Measurements from ENCODE around the gene FUT8.

Gene FUT8

DNA sequence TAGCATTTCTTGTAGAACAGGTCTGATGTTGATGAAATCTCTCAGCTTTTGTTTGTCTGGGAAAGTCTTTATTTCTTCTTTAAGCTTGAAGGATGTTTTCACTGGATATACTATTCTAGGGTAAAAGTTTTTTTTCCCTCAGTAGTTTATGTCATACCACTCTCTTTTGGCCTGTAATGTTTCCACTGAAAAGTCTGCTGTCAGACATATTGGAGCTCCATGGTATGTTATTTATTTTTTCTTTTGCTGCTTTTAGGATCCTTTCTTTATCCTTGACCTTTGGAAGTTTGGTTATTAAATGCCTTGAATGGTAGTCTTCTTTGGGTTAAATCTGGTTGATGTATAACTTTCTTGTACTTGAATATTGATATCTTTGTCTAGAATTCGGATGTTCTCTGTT, 306.1 kb downstream of the FUT8 start:
- DNase-seq = no peak

DNA sequence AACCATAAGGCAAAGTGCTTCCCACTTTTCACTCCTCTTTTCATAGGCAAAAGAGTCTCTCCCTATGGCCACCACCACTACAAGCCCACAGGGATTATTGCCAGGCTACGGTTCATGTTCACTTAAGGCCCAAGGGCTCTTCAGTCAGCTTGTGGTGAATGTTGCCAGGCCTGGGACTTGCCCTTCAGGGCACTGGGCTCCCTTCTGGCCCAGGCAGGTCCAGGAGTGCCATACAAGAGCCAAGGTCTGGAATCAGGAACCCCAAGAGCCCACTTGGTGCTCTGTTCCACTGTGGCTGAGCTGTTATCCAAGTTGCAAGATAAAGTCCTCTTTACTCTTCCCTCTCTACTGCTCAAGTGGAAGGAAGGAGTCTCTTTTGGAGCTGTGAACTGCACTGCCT, 307.6 kb downstream of the FUT8 start:
- DNase-seq = no peak

DNA sequence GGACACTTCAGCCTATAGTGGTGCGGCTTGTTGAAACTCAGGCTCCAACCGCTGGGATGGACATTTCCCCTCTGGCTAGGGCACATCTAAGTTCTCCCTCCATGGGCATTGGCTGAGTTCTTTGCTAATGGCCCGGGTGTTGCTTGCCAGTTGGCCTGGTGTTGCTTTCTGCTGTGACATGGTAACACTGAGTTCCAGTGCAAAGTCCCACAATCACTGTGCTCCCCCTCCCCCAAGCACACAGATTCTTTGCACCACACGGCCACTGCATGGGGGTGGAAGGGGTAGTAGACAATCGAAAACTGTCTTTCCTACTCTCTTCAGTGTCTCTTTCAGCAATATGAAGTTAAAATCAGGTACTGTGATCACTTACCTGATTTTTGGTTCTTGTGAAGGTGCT, 308.2 kb downstream of the FUT8 start:
- DNase-seq = no peak

DNA sequence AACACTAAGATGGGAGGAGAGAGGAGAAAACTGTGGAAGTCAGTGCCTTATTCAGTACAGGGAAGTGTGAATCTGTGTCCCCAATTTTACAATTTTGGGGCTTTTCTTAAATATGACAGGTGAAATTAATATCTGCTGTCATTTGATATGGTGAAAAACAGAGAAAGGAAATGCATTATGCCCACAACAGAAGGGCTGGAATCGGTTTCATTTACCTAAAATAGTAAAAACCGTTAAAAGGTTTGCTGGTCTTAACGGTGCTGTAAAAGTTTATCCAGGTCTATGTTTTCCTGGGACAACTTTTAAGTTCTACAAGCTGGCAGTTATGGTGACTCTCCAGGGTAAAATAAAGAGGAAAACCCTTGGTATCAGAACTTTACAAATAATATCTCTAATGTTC, 310.8 kb downstream of the FUT8 start:
- no peak for DNase-seq

DNA sequence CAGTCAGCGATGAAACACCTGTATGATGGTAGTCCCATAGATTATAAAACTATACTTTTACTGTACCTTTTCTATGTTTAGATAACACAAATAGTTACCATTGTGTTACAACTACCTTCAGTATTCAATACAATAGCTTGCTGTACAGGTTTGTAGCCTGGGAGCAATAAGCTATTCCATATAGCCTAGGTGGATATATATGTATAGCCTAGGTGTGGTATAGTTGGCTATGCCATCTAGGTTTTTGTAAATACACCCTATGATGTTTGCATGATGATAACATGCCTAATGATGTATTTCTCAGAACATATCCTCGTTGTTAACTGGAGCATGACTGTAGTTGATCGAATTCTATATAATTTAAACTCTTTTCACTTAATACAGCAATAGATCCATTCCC, 316.1 kb downstream of the FUT8 start:
- DNase-seq = no peak

DNA sequence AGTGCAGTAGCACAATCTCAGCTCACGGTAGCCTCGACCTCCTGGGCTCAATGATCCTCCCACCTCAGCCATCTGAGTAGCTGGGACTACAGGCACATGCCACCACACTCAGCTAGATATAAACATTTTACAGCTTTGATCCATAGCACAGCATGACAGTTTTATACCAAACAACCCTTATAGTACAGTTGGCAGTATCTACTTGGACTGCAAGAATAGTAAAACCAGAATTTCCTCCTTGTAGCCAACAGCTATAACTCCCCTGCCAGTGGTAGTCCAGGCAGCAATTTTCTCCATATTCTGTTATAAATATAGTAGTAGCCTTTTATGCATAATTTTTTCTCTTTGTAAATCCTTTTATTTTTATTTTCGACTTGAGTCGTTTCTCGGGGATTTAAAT, 317.0 kb downstream of the FUT8 start:
- no peak for DNase-seq

DNA sequence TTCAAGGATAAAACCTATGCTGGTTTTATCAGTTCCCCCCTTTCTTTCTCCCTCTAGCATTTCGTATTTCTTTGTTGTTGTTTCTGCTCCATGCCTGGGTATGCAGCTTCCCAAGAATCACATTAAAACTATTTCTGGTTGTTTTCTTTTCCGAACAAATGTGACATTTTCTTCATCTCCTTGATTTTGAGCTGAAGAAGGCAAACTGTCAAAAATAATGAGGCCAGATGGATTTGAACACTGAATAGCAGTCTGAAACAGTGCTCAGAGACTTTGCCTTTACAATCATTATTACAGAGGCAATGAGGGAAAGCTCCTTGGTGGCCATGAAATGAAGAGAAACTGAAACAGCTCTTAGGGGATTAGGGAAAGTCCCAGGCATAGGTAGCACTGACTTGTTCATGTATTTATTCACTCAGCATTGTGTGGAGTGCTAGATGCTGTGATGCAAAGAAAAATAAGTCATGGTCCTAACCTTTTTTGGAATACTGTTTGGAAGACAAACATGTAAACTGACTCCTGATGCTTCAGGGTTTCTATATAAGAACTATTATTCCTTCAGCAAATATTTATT, 319.5 kb downstream of the FUT8 start:
- DNase-seq = peak; percentile 5

DNA sequence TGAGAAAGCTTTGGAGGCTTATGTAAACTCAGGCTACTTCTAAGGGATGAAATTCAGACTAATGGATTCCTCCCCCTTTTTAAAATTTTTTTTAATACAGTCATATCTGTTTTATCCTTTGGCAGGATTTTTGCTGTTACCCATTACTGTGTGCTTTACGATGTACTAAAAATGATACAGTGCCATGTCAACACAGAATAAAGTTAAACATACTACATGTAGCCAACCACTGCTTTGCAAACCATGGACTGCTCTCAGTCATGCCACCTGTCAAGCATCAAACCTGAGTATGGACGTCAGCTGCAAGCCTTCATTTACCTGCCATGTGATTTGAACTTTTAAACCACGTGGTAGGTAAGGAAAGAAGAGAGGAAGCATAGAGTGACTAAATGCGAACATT, 325.8 kb downstream of the FUT8 start:
- no peak for DNase-seq

DNA sequence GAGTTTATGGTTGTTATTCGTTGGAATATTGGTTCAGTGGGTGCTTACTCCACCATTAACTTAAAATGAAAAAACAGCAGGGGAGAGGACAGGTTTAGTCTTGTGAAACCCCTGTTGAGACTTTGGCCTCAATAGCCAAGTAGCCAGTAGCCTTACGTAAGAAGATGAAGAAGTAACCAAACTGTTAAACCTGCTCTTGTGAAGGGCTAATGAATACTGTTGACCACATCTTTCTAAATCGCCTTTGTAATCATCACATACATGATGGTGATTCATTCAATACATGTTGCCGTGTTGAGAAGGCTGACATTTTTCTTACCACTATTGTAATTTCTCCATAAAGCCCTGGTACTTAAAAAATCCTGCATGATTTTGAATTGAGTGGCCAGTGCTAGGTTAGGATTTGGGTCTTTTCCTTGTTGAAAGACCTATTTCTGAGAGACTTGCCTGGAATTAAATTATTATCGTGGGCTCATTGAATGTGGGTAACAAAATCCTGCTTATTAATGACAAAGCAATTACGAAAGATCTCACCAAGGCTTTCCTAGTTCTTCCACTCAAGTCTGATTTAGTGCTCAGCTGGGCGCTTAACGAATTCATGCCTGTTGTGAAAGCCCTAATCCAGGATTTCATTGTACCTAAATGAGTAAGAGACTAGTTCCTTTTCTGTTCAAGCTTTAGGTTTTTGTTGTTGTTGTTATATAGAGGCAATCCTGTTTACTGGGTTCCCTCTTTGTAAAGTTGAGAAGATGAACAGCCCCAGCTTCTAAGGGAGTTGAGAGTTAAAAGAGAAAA, 333.1 kb downstream of the FUT8 start:
- DNase-seq = no peak

DNA sequence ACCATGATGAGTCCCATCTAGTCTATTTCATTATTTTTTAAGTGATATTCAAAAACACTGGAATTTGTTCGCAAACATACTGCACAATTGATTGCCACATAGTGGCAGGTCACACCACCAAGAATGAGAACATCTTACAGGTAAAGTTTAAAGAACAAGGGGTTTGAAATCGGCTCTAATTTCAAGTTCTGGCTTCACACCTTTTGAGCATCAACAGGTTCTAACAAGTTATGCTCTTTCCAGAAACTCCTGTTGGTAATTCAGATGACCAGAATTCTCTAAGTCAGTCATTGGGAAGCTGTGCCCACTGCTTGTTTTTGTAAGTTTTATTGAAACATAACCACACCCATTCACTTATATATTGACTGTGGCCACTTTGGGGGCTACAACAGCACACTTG, 336.3 kb downstream of the FUT8 start:
- no peak for DNase-seq

DNA sequence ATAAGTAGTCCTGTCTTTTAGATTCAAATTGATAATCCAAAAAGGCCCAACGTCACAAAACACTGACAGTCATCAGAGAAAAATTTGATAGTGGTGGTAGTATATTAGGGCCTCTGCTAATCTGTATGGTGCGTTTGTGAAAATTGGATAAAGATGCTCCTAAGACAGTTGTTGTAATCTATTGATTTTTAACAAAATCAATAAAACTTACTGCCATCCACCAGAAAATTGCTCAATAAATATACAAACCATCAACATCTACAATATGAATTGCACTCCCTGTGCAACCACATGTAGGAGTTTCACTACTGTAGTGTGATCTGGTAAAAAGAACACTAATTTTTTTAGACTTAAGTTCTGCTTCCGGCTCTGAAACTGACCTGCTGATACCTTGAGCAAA, 336.8 kb downstream of the FUT8 start:
- DNase-seq = no peak

DNA sequence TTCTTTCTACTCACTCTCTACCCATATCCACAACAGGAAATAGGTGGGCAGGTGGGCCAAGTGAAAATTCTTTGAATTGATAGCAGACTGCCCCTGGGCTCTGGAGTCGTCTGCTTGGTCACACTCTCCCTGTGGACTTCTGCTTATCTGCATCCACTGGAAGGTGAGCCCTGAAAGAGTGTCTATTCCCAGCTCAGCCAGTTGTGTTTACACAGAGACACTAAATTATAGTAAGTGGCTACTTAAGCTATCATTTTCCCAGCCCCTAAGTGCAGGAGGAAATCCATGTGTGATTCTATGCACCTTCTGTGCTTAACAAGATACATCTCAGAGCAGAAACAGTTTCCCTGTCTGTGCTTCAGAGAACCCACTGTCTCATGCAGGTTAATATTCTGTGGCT, 338.4 kb downstream of the FUT8 start:
- DNase-seq = no peak

DNA sequence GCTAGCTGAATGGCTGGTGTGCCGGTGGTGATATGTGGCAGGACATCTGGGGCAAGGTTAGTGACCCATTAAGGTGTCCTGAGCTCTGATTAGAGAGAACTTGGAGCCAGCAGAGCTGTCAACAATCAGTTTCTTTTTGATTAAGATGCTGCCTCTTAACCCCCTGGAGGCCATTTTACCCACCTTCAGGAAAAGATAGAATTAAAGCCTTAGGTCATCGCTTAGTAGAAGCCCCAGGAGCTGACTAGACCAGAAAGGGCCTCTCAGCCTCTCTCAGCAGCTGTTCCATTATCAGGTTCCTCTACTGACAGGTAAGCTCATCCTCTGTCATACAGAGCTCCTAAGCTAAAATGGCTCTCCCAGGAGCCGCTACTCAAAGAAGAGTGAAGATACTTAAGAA, 339.0 kb downstream of the FUT8 start:
- DNase-seq = no peak

DNA sequence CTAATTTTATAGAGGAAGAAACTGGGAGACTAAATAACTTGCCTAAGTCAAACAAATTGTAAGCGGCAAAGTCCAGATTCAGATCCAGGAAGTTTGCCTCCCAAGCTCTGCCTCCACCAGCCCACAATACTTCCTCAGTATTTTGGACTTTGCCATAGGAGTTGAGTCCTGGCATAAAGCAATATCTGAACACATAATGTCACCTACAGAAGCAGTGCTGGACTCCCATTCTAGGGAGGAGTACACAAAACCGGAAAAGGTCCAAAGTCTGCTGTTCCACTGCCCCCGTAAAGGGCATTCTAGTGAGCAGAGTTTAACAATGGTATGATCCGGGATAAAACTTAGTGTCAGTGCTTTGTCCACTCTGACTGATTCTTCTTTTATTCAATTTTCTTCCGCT, 340.5 kb downstream of the FUT8 start:
- DNase-seq = no peak

DNA sequence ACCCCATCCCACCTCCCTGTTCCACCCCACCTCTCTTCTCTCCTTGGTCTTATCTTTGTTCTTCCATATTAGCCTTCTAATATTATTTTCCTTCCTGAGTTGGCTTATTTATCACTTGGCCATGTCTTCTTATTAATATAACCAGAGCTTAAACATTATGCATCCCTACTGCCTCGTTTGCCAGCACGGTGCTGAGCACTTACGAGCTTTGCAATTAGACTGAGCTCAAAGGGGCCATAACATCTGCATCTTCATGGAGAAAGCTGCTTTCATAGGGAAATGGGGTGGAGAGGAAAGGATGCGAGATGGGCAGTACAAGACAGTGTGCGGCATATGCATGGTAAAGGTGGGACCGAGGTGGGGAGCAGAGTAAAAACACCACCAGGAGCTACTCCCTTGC, 342.8 kb downstream of the FUT8 start:
- no peak for DNase-seq

DNA sequence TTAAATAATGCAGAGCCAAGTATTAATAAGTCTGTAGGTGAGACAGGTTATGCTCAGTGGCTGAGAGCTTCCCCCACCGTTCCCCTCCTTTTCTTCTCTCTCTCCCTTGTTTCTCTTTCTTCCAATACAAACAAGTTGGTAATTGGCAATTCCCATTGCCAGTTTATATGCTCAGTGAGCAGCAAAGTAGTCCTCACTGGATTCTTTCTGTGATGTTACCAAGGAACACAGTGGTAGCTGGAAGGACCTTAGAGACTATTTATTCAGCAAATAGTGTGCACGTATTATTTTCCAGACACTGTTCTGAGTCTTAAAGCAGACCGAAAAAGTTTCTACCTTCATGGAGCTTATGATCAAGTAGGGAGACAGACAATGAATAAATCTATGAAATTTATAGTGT, 344.4 kb downstream of the FUT8 start:
- no peak for DNase-seq

DNA sequence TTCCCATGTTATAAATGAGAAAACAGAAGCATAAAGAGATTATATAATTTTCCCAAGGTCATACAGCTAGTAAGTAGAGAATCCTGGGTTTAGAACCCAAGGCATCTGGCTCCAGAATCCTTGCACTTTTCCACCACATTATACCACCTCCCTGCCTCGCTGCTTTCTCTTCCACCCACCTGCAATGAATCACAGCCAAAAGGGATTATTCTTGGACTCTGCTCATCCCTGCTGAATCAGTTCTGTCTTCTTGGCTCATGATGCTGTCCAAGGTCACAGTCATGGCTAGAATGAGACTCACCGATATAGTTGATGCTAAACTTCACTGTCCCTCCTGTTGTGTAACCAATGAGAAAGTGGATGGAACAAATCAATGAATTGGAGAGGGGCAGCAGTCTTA, 356.6 kb downstream of the FUT8 start:
- DNase-seq = no peak

DNA sequence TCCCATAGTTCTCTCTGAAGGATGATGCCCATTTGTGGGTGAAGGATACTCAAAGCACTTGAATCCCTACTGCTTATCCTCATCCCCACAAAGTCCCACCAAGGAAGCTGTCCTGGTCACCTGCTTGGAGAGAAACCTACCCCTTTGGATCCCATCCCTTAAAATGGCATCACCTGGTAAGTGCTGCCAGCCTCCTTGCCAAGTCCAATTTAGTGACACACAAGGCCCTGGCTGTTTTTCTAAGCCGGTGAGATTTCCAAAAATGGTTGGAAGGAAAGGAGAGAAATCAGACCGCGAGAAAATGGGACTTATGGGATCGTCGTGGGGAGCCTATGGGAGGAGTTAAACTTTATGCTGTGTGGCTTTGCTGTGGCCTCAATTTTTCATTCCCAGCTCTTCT, 358.2 kb downstream of the FUT8 start:
- no peak for DNase-seq

DNA sequence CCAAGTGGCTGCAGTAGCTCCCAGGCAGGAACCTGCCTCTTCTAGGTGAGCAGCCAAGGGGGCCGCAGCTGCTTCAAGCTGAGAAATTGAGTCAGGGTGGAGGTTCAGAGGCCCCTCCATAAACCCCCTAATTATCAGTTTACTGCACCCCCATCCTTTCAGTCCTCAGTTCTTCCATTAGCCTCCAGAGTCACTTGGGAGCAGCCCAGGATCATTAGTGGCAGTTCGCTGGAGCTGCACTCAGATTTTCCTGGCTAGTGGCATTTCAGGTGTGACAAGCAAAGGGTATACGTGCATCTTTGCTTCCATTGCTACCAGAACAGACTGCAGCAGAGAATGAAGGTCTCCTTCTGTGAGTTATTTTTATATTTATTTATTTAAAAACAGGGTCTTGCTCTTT, 358.7 kb downstream of the FUT8 start:
- no peak for DNase-seq

DNA sequence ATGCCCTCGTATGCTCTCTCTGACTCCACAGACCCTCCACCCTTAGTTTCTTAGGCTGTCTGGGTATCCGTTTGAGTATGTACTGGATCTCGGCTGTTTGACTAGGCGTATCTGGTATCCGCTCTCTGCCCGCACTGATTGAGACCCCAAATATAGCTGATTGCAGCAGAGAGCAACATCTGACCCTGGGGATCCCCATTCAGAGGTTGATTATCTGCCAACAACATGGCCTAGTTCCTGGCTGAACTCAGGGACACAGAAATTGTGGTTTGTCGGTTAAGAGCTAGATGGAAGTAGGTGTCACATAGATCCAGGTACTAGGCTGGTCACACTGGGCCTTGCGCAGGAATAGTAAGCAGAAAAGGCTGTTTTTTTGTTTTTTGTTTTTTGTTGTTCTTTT, 359.9 kb downstream of the FUT8 start:
- no peak for DNase-seq

DNA sequence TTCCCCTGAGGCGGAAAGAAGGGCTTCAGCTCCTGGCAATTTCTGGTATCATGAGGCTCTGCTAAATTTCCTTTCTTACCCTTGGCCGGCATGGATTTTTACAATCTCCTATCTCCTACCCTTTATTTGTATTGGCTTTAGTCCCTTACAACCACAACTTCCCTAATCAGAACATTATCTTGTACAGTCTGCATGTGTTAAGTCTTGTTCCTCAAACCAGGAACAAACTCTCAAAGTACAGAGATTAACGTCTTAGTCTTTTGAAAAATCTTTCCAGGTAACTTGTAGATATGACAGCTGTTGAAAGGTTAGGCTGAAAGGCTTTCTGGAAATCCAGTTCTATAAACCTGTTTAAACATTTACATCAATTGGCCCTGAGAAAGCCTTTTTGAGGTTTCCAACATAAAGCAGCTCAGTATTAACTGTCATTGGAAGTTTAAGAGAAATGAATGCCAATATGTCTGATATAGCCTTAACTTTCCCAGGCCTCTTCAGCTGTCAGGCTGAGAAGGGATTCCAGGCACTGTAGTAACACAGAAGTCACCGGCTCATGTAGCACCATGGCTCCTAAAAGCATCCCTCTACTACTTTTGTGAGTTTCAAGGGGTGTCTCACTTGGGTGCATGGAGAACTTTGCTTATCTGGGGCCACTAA, 360.5 kb downstream of the FUT8 start:
- no peak for DNase-seq

DNA sequence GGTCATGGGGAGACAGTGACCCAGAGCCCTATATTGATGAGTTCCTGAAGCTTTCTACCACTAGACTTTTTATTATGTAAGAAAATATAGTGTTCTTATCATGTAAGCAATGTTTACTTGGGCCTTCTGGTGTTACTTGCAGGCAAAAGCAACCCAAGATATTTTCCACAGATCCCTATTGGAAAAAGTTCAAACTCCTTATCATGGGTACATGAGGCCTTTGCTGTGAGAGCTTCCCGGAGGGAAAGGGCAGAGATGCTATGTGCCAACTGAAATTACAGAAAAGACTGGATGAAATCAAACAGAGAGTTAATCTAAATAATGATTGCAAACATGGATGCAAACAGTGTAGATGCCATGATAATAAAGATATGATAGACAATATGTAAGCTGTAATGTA, 361.5 kb downstream of the FUT8 start:
- DNase-seq = no peak

DNA sequence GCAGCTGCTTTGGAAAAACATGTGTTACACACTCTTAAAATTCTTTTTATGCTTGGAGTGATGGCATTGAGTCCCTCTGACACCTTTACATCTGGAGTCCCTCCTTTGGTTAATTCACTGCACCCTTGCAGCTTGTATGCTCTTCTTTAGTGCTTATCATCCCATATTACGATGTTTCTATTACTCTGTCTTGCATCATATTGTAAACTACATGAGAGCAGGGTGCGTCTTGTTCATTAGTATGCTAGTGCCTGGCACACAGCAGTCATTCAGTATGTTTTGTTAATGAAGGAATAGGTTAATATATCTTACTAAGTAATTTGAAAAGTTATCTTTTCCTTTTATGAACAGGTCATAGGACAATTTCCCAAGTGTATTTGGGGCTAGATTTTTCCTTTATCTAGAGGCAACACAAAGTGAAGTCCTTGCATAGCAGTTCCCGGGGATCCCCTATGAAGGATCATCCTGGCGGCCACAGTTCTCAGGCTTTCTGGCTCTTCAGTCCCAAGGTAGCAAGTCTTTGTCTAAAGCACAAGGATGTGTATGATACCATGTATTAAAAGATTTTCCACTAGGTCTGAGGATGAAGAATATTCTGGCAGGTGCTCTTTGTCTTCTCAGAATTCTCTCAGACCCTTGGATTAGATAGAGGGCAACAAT, 363.8 kb downstream of the FUT8 start:
- DNase-seq = no peak

DNA sequence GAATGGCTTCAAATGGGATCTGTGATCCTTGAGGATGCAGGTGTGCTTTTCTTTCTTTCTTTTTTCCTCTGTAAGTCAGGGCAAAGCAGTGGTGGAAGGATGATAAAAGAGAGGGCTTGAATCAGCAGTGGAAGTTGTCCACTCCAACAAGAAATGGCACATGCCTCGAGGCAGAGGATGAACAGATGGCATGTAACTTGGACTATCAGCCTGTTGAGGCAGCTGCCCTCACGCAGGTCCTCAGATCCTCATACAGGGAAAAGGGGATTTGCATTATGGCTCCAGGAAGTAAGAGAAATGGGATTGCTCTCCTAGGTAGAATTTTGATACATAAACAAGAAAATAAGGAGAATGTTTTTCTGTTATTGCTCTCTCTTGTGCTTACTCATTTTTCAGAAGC, 368.0 kb downstream of the FUT8 start:
- DNase-seq = no peak

All from CD4-positive, alpha-beta T cell treated with Interleukin-4 for 4 hours (primary cell).